Stimulated activated CD4-positive, alpha-beta T cell treated with anti-CD3 and anti-CD28 coated beads, Interleukin-1b, Interleukin-23, amount 100 ng/mL, for 4 hours (primary cell): ENCODE measurements around the gene LAMA5.

ENCODE experiments used
- DNase-seq, 2 donors: peaks; one replicate each; pipeline ENCODE4 v3.0.0-alpha.2; 2020; ENCODE audit warnings: low read depth in 2 of 2

The LAMA5 gene

DNA sequence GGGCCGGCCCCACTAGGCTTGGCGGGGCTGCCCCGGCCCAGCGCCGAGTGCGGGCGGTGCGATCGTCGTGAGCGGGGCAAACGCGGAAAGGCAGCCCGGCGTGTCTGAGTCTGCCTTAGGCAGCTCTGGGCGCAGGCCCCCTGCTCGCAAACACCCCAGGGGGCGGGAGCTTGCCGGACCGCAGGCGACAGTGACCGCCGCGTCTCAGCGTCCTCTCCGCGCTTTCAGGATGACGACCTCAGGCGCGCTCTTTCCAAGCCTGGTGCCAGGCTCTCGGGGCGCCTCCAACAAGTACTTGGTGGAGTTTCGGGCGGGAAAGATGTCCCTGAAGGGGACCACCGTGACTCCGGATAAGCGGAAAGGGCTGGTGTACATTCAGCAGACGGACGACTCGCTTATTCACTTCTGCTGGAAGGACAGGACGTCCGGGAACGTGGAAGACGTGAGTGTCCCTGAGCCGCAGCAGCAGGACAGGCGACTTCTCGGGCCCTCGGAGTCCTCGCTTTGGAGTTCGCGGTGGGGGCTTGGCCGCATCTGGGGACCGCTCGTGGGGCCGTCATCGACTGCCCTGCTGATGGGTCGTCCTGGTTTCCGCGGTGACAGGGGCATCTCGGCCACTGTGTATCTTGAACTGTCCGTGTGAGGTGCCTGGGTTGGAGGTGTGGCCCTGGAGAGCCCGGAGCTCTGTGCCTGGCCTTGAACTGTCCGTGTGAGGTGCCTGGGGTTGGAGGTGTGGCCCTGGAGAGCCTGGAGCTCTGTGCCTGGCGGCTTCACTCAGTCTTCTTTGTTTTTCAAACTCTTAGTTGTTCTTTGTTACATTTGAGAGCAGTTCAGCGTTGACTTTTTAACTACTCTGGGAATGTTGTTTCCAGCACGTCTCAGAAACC, 63.5 kb downstream of the LAMA5 start:
- peak in 1 of 2 donors; percentile 18 for DNase-seq

DNA sequence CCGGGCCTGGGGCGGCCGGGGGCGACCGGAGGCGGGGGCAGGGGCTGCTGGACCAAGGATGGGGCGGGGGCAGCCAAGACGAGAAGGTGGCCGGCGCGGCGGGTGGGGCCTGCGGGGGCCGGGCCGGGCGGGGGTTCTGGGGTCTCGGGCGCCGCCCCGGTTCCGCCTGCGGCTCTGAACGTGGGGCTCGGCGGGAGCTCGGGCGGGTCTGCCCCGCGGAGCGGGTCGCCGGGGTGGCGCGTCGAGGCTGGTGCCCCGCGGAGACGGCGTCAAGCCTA, 64.1 kb downstream of the LAMA5 start:
- DNase-seq, result no peak

DNA sequence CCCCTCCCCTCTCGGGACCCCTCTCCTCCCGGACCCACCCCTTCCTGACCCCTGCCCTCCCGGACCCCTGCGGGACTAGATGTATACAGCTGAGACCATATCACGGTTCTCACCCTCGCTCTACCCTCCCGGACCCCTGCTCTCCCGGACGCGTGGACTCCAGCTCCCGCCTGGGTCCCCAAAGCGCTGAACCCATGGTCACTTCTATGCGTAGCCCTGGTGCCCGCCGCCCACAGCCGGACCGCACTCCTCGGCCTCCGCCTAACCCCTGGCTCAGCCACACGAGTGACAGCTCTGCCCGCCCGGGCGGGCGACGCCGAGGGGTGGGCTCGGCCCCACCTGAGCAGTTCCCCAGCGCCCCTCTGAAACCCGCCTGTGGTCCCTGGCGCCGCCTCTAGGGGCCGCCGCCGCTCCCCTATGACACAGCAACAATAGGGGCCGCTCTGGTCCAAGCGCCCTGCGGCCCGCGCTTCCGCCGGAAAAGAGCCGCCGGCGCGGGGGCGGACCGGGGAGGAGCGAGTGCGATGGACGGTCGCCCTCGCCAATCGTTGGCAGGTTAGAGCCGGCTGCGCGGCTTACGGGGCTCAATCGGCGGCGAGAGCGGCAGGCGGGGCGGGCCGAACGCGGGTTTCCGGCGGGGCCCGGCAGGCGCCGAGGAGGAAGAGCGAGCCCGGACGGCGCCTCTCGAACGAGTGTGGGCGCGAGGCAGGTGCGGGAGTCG, 64.6 kb downstream of the LAMA5 start, which contains the start of gene ADRM1:
Gene ADRM1, plus strand, starts transcription at position 657 of the 721 bp plus-strand sequence. CDS start 572 bp downstream, outside the sequence.
- DNase-seq, result peak; percentile 95 to 97

DNA sequence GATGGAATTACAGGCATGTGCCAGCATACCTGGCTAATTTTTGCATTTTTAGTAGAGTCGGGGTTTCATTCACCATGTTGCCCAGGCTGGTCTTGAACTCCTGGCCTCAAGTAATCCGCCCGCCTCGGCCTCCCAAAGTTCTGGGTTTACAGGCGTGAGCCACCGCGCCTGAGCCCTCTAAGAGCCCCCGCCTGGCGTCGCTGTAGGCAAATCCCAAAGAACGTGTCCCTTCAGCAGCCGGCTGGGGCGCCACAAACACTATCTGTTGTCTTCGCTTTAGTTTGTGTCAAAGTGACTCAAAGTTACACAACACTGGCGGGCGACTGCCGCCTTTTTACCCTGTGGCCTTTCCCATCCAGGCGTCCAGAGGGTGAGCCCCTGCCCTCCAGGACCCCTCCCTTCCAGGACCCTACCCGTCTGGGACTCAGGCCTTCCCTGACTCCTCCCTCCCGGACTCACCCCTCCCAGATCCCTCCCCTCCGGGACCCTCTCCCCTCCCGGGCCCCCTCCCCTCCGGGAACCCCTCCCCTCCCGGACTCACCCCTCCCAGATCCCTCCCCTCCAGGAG, 65.3 kb downstream of the LAMA5 start:
- DNase-seq, result peak; percentile 76 to 78

DNA sequence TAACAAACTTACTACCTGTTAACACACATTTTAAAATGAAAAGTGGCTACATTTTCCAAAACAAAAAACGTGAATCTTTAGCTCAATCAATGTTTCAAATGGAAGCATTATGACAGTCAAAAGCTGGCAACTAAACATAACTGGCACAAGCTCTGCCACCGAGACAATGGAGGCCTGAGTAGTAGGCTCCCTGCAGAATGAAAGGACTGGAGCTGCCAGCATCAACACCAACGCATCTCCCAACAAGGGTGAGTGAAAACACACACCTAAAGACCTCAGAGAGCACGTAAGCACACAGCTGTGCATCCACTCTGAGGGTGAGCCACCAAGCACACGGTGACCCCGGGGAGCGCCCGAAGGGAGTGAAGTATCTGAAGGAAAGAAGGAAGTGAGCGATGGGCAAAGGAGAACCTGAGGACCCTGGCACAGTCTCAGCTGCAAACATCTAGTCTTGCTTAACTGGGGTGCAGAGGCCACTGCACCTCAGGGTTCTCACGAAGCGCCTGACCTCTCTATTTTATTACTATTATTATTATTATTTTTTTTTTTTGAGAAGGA, 65.9 kb downstream of the LAMA5 start:
- DNase-seq, result no peak

GRCh38 chr20:62300319-62300718, 66.8 kb downstream of the LAMA5 start:
- DNase-seq, result no peak

- no peak for DNase-seq
These were observed 67.4 kb downstream of the LAMA5 start for GRCh38 chr20:62299666-62300236.

- DNase-seq, result no peak
These were observed 68.4 kb downstream of the LAMA5 start for GRCh38 chr20:62298577-62299249.

DNA sequence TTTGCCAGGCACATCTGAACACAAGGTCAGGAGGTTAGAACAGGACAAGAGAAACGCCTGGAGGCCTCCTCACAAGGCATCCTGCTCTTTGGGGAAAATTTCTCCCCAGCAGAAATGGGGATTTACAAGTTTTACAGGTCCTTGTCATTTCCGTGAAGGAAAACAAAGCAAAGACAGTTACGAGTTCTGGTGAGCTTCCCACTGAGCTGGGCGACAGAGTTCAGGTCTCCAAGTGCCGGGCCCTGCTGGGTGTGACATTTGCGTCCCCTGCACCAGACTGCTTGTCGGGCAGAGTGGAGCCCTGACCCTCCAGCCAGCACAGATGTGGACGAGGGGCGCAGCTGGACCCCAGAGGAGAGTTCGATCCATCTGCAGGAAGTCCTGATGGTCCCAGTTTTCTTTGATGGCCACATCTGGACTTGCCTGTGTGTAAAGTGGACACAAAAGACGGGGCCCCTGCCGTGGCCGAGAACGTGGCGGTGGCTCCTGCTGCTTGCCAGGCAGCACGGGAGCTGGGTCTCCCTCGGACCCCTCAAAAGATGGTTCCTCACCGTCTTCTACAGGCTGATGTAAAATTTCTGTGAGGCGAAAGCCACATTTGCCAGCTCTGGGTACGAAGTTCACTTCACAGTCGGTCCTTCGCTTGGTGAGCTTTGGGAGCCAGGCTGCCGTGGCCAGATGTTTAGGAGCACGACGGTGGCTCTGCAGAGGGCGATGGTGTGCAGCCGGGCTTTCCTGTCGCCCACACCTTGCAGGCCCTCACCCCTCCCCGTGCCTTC, 69.5 kb downstream of the LAMA5 start:
- DNase-seq, result no peak

- DNase-seq, result no peak
These were observed 70.2 kb downstream of the LAMA5 start for GRCh38 chr20:62296724-62297448.

DNA sequence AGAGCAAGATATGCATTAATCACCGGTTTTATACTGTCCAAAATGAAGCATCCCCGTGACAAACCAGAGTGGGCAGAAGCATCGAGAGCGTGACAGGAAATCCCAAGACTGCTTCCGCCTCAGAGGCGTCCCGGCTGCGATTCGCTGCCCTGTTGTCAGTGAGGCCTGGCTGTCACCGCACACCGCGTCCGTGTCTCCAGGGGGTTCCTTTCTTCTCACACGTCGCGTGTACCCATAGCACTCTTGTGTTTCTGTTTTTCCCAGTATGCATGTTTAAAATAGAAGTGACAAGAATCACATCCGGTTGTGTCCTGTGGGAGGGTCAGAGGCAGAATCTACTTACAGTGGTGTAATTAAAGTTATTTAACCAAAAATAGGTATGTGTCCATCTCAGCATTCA, 72.6 kb downstream of the LAMA5 start:
- no peak for DNase-seq

GRCh38 chr20:62293946-62294345, 73.2 kb downstream of the LAMA5 start:
- no peak for DNase-seq

DNA sequence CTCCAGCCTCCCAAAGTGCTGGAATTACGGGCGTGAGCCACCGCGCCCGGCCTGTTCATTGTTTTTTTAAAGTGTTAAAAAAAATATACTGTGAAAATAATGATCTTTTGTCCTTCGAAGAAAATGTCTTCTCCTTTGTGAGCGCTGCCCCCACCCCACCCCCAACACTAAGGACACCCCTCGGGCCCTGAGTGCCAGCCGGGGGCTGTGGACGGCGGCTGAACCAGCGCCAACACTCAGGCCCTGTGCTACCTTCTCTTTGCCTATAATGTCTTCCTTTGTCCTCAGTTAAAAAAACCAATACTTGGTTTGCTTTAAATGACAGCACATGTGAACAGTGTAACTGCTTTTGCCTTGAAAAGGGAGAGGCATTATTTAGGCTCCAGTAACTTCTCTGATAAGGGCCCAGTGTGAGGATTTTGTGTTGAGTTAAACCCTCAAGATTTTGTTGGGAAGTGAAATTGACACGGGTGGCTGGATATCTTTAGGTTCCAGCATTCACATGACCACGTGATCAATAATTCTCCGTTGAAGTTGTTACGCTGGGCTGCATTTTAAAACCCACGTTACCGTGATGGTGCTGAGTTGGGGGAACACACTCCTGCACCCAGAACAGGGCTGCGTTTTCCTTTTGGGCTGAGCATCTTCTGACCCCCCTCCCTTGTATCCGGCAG, 73.9 kb downstream of the LAMA5 start:
- DNase-seq, result no peak

DNA sequence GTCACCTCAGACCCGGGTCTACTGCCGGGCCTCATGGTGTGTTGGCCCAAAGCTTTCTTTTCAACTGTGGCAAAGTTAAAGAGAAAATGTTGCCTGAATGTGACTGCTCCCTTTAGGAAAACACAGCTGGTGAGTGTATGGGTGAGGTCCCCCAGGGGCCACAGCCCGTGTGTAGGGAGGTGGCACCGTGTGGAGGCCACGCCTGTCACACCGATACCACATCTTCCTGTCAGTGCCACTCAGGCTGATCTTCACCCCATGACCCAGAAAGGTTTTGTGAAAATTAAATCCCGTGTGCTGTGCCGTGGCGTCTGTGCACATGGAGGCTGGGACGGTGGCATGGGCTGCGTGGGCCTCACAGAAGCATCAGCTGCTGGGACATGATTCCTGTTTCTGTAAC, 75.0 kb downstream of the LAMA5 start:
- no peak for DNase-seq

DNA sequence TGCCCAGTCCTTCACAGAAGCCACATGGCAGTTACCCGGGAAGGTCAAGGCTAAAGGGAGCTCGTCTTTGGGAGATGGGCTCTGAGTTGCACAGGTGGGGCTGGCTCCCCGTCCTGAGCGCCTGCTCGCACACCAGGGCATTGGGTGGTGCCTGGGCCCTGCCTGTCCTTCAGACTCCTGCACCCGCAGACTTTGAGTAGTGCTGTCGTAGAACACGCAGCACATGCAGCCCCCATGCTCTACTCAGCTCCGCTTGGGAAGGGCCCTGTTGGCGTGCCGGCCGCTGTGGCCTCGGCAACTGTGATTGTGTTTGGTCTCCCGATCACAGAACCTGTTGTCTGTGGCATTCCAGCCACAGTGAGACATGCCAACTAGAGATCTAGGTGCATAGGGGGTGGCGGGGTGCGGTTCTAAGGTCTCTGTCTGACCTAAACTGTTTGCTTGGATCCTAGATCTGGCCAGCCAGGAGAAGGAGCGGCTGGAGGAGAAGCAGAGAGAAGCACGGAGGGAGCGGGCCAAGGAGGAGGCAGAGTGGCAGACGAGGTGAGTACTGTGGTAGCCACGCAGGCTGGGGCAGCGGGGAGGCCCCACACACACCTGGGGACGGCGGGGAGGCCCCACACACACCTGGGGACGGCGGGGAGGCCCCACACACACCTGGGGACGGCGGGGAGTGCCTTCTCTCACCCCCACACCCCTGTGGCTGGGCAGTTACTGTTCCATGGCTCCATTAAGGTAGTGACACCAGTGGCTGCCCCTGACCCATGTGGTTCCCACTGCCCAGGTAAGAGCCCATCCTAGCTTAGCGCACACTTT, 75.7 kb downstream of the LAMA5 start:
- no peak for DNase-seq

GRCh38 chr20:62289898-62290297, 77.2 kb downstream of the LAMA5 start:
- DNase-seq, result no peak

- no peak for DNase-seq
These were observed 78.0 kb downstream of the LAMA5 start for GRCh38 chr20:62289131-62289530.

- no peak for DNase-seq
These were observed 78.5 kb downstream of the LAMA5 start for GRCh38 chr20:62288535-62289105.
